HepG2 (cell line): ENCODE measurements around the gene TUBB4A. TPM values are rescaled to one million over a fixed set of nuclear protein-coding genes. Genes with fewer than 3 reads are reported as not detected.

Source experiments
- BHLHE40 ChIP-seq: IDR thresholded peaks from 2 replicates; pipeline ENCODE4 v1.6.1; 2011; ENCODE audit warnings: low read length, improper control_type of control experiment
- CAMTA2 ChIP-seq: sonication (generic); formaldehyde crosslinking; IDR thresholded peaks from 2 replicates; pipeline ENCODE4 v1.4.0; 2020; ENCODE audit warnings: mild to moderate bottlenecking, missing genetic modification reagents, borderline replicate concordance
- HNF4G ChIP-seq, 2 experiments: sonication (generic) in 1 of 2; formaldehyde crosslinking in 1 of 2; IDR thresholded peaks; 2 replicates each; pipeline versions ENCODE4 v1.4.0 to v1.6.1; 2011 to 2020; ENCODE audit warnings: borderline replicate concordance in 2 of 2, low read depth in 2 of 2, mild to moderate bottlenecking in 2 of 2, low read length in 1 of 2, missing genetic modification reagents in 1 of 2, moderate library complexity in 1 of 2
- MED1 ChIP-seq: sonication (generic); formaldehyde crosslinking; IDR thresholded peaks from 2 replicates; pipeline ENCODE4 v1.4.0; 2020; ENCODE audit warnings: missing genetic modification reagents
- NFYB ChIP-seq: sonication (generic); formaldehyde crosslinking; IDR thresholded peaks from 2 replicates; pipeline ENCODE4 v1.4.0; 2020; ENCODE audit warnings: missing genetic modification reagents
- PITX1 ChIP-seq: sonication (generic); formaldehyde crosslinking; IDR thresholded peaks from 2 replicates; pipeline ENCODE4 v1.5.1; 2020; ENCODE audit warnings: mild to moderate bottlenecking, missing genetic modification reagents
- PRMT3 ChIP-seq: sonication (generic); formaldehyde crosslinking; IDR thresholded peaks from 2 replicates; pipeline ENCODE4 v1.8.1; 2022; ENCODE audit warnings: low read depth, mild to moderate bottlenecking, moderate library complexity, missing genetic modification reagents, borderline replicate concordance
- RAD21 ChIP-seq: fragments of 450-650 bp; formaldehyde crosslinking; IDR thresholded peaks from 2 replicates; pipeline ENCODE4 v1.5.0; 2020; ENCODE audit warnings: mild to moderate bottlenecking
- SOX6 ChIP-seq, 2 experiments: fragments of 450-650 bp in 1 of 2; sonication (generic) in 1 of 2; formaldehyde crosslinking in 1 of 2; IDR thresholded peaks; 2 replicates each; pipeline versions ENCODE4 v1.4.0 to v1.6.1; 2017 to 2020; ENCODE audit warnings: antibody characterized with exemption in 1 of 2, mild to moderate bottlenecking in 1 of 2, missing genetic modification reagents in 1 of 2
- STAT5B ChIP-seq: sonication (generic); formaldehyde crosslinking; IDR thresholded peaks from 2 replicates; pipeline ENCODE4 v1.4.0; 2020; ENCODE audit warnings: missing genetic modification reagents
- ZNF33A ChIP-seq: sonication (generic); formaldehyde crosslinking; IDR thresholded peaks from 2 replicates; pipeline ENCODE4 v1.5.1; 2020; ENCODE audit warnings: missing genetic modification reagents, mild to moderate bottlenecking, moderate library complexity, borderline replicate concordance
- ZNF577 ChIP-seq: sonication (generic); formaldehyde crosslinking; IDR thresholded peaks from 2 replicates; pipeline ENCODE4 v1.4.0; 2020; ENCODE audit warnings: mild to moderate bottlenecking, low read depth, missing genetic modification reagents, borderline replicate concordance
- ZNF629 ChIP-seq: sonication (generic); formaldehyde crosslinking; conservative IDR thresholded peaks from 2 replicates; pipeline ENCODE4 v1.5.0; 2020; ENCODE audit warnings: missing genetic modification reagents
- polyA plus RNA-seq, 8 experiments: library from polyadenylated mRNA; depleted of rRNA in 3 of 8; stranded (reverse) in 7 of 8; unstranded in 1 of 8; fragments of >200 nt; fragmentation: Illumina TruSeq in 4 of 8; extraction: Trizol in 4 of 8; gene quantifications; 2 replicates each; pipeline versions ENCODE4 v1.2.1 to v1.2.3, GENCODE V29; 2011 to 2016; ENCODE audit warnings: low read depth in 4 of 8, missing spikeins in 1 of 8, mixed read lengths in 1 of 8; ENCODE audit not compliant: insufficient read depth in 1 of 8
- total RNA-seq, 5 experiments: library from RNA; depleted of rRNA; stranded (reverse); fragments of >200 nt; fragmentation: Illumina TruSeq; extraction: Trizol; gene quantifications; 2 replicates each; pipeline ENCODE4 v1.2.3, GENCODE V29; 2016; ENCODE audit warnings: low read depth in 1 of 5
- TF ChIP-seq, protein P1 (sequence below): sonication (generic); formaldehyde crosslinking; IDR thresholded peaks from 2 replicates; pipeline ENCODE4 v1.5.0; 2020; ENCODE audit warnings: missing genetic modification reagents
- TF ChIP-seq, protein P2 (sequence below): sonication (generic); formaldehyde crosslinking; IDR thresholded peaks from 2 replicates; pipeline ENCODE4 v1.5.0; 2020; ENCODE audit warnings: missing genetic modification reagents
- TF ChIP-seq, protein P3 (sequence below): sonication (generic); formaldehyde crosslinking; IDR thresholded peaks from 2 replicates; pipeline ENCODE4 v1.4.0; 2020; ENCODE audit warnings: missing genetic modification reagents
- TF ChIP-seq, protein P4 (sequence below): sonication (generic); formaldehyde crosslinking; IDR thresholded peaks from 2 replicates; pipeline ENCODE4 v1.9.0; 2021; ENCODE audit warnings: mild to moderate bottlenecking, missing genetic modification reagents

The TUBB4A gene
- total and polyA plus RNA-seq, 2 of the 13 experiments (the other 11 are each of a cell fraction or from before 2014, with no cell fraction given), result not detected

- TF ChIP-seq ZNF33A (CRISPR knock-in tag) (no peak), HNF4G (IDR thresholded peaks at IDR 0.05; ENCODE audit: borderline replicate concordance, low read depth, low read length) (peak; percentile 73), HNF4G (CRISPR knock-in tag; IDR thresholded peaks at IDR 0.05; ENCODE audit: borderline replicate concordance, low read depth) (no peak), SOX6 (IDR thresholded peaks at IDR 0.05) (no peak), SOX6 (CRISPR knock-in tag; IDR thresholded peaks at IDR 0.05) (peak; percentile 29; the same call in 1 of the 2 replicates), RAD21 (CRISPR knock-in tag) (peak; percentile 64), ZNF629 (0 out of 2 replicates have a peak, but pooled peaks have one; percentile 19), MED1 (no peak), CAMTA2 (no peak), PRMT3 (CRISPR knock-in tag) (no peak), ZNF577 (no peak), STAT5B (CRISPR knock-in tag) (no peak), PITX1 (no peak), BHLHE40 (0 out of 2 replicates have a peak, but pooled peaks have one; percentile 6), NFYB (CRISPR knock-in tag) (no peak)
- TF ChIP-seq, protein P1, sequence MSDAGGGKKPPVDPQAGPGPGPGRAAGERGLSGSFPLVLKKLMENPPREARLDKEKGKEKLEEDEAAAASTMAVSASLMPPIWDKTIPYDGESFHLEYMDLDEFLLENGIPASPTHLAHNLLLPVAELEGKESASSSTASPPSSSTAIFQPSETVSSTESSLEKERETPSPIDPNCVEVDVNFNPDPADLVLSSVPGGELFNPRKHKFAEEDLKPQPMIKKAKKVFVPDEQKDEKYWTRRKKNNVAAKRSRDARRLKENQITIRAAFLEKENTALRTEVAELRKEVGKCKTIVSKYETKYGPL (CRISPR knock-in tag), result no peak
- TF ChIP-seq, protein P2, sequence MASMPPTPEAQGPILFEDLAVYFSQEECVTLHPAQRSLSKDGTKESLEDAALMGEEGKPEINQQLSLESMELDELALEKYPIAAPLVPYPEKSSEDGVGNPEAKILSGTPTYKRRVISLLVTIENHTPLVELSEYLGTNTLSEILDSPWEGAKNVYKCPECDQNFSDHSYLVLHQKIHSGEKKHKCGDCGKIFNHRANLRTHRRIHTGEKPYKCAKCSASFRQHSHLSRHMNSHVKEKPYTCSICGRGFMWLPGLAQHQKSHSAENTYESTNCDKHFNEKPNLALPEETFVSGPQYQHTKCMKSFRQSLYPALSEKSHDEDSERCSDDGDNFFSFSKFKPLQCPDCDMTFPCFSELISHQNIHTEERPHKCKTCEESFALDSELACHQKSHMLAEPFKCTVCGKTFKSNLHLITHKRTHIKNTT (CRISPR knock-in tag), result no peak
- TF ChIP-seq, protein P3, sequence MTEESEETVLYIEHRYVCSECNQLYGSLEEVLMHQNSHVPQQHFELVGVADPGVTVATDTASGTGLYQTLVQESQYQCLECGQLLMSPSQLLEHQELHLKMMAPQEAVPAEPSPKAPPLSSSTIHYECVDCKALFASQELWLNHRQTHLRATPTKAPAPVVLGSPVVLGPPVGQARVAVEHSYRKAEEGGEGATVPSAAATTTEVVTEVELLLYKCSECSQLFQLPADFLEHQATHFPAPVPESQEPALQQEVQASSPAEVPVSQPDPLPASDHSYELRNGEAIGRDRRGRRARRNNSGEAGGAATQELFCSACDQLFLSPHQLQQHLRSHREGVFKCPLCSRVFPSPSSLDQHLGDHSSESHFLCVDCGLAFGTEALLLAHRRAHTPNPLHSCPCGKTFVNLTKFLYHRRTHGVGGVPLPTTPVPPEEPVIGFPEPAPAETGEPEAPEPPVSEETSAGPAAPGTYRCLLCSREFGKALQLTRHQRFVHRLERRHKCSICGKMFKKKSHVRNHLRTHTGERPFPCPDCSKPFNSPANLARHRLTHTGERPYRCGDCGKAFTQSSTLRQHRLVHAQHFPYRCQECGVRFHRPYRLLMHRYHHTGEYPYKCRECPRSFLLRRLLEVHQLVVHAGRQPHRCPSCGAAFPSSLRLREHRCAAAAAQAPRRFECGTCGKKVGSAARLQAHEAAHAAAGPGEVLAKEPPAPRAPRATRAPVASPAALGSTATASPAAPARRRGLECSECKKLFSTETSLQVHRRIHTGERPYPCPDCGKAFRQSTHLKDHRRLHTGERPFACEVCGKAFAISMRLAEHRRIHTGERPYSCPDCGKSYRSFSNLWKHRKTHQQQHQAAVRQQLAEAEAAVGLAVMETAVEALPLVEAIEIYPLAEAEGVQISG (CRISPR knock-in tag), result 0 out of 2 replicates have a peak, but pooled peaks have one; percentile 25
- TF ChIP-seq, protein P4, sequence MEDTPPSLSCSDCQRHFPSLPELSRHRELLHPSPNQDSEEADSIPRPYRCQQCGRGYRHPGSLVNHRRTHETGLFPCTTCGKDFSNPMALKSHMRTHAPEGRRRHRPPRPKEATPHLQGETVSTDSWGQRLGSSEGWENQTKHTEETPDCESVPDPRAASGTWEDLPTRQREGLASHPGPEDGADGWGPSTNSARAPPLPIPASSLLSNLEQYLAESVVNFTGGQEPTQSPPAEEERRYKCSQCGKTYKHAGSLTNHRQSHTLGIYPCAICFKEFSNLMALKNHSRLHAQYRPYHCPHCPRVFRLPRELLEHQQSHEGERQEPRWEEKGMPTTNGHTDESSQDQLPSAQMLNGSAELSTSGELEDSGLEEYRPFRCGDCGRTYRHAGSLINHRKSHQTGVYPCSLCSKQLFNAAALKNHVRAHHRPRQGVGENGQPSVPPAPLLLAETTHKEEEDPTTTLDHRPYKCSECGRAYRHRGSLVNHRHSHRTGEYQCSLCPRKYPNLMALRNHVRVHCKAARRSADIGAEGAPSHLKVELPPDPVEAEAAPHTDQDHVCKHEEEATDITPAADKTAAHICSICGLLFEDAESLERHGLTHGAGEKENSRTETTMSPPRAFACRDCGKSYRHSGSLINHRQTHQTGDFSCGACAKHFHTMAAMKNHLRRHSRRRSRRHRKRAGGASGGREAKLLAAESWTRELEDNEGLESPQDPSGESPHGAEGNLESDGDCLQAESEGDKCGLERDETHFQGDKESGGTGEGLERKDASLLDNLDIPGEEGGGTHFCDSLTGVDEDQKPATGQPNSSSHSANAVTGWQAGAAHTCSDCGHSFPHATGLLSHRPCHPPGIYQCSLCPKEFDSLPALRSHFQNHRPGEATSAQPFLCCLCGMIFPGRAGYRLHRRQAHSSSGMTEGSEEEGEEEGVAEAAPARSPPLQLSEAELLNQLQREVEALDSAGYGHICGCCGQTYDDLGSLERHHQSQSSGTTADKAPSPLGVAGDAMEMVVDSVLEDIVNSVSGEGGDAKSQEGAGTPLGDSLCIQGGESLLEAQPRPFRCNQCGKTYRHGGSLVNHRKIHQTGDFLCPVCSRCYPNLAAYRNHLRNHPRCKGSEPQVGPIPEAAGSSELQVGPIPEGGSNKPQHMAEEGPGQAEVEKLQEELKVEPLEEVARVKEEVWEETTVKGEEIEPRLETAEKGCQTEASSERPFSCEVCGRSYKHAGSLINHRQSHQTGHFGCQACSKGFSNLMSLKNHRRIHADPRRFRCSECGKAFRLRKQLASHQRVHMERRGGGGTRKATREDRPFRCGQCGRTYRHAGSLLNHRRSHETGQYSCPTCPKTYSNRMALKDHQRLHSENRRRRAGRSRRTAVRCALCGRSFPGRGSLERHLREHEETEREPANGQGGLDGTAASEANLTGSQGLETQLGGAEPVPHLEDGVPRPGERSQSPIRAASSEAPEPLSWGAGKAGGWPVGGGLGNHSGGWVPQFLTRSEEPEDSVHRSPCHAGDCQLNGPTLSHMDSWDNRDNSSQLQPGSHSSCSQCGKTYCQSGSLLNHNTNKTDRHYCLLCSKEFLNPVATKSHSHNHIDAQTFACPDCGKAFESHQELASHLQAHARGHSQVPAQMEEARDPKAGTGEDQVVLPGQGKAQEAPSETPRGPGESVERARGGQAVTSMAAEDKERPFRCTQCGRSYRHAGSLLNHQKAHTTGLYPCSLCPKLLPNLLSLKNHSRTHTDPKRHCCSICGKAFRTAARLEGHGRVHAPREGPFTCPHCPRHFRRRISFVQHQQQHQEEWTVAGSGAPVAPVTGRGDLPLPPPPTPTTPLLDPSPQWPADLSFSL (CRISPR knock-in tag), result no peak
Measured at GRCh38 chr19:6481541-6482342, 20.4 kb downstream of the TUBB4A start, which contains the start of gene DENND1C (continued).
